Neural cell (in vitro differentiated cells): ENCODE results near the gene MAN2B2. TPM values are rescaled to one million over a fixed set of nuclear protein-coding genes. Genes with fewer than 3 reads are reported as not detected.

ENCODE experiments used
- H2AFZ ChIP-seq: fragments of 200-600, 300-800 bp; sonication (generic), shearing (Covaris generic); 2 replicates; pipeline ENCODE4 v1.6.0; 2014; ENCODE audit warnings: low read depth, mild to moderate bottlenecking, antibody characterized with exemption, low read length, moderate library complexity
- H3F3A ChIP-seq: fragments of 200-600 bp; shearing (Covaris generic); 2 replicates; pipeline ENCODE4 v1.6.1; 2016; ENCODE audit warnings: mild to moderate bottlenecking, moderate library complexity, mixed read lengths, antibody characterized with exemption, low read length; ENCODE audit not compliant: insufficient read depth, poor library complexity, severe bottlenecking
- H3K27ac ChIP-seq: fragments of 200-600, 300-800 bp; sonication (generic), shearing (Covaris generic); 2 replicates; pipeline ENCODE4 v1.5.1; 2014; ENCODE audit warnings: mild to moderate bottlenecking, low read length, moderate library complexity
- H3K27me3 ChIP-seq: fragments of 300-800, 200-600 bp; sonication (generic), shearing (Covaris generic); 2 replicates; pipeline ENCODE4 v1.6.0; 2014; ENCODE audit warnings: mild to moderate bottlenecking, low read depth, low read length, moderate library complexity; ENCODE audit not compliant: insufficient read depth
- H3K36me3 ChIP-seq: fragments of 300-800, 200-600 bp; sonication (generic), shearing (Covaris generic); 2 replicates; pipeline ENCODE4 v1.5.1; 2014; ENCODE audit warnings: mild to moderate bottlenecking, antibody characterized with exemption, low read length, moderate library complexity; ENCODE audit not compliant: insufficient read depth
- H3K4me2 ChIP-seq: fragments of 300-800, 200-600 bp; sonication (generic), shearing (Covaris generic); 2 replicates; pipeline ENCODE4 v1.6.0; 2014; ENCODE audit warnings: mild to moderate bottlenecking, low read length
- H3K4me3 ChIP-seq: fragments of 300-800, 200-600 bp; sonication (generic), shearing (Covaris generic); 2 replicates; pipeline ENCODE4 v1.5.1; 2014; ENCODE audit warnings: mild to moderate bottlenecking, low read length, moderate library complexity
- H3K79me2 ChIP-seq: fragments of 200-600 bp; shearing (Covaris generic); replicated peaks from 2 replicates; pipeline ENCODE4 v1.6.0; 2014; ENCODE audit warnings: mild to moderate bottlenecking, low read length, moderate library complexity; ENCODE audit not compliant: insufficient read depth
- H3K9ac ChIP-seq: fragments of 300-800, 200-600 bp; sonication (generic), shearing (Covaris generic); 2 replicates; pipeline ENCODE4 v1.6.1; 2016; ENCODE audit warnings: mild to moderate bottlenecking, low read length, mixed read lengths
- H3K9me2 ChIP-seq: fragments of 200-600 bp; shearing (Covaris generic); 2 replicates; pipeline ENCODE4 v1.6.1; 2016; ENCODE audit warnings: mild to moderate bottlenecking, low read length, mixed read lengths; ENCODE audit not compliant: insufficient read depth
- H3K9me3 ChIP-seq: fragments of 200-600, 300-800 bp; sonication (generic), shearing (Covaris generic); 2 replicates; pipeline ENCODE4 v1.6.1; 2016; ENCODE audit warnings: mild to moderate bottlenecking, mixed run types, low read length, moderate library complexity, mixed read lengths
- H4K20me1 ChIP-seq: fragments of 200-600 bp; shearing (Covaris generic); 2 replicates; pipeline ENCODE4 v1.6.1; 2016; ENCODE audit warnings: mild to moderate bottlenecking, mixed run types; ENCODE audit not compliant: insufficient read depth
- EP300 ChIP-seq: fragments of 450-650 bp; conservative IDR thresholded peaks from 2 replicates; pipeline ENCODE4 v1.6.1; 2014; ENCODE audit warnings: antibody characterized with exemption, mild to moderate bottlenecking, moderate library complexity; ENCODE audit not compliant: poor library complexity, severe bottlenecking
- EZH2 ChIP-seq: fragments of 200-600, 300-800 bp; shearing (Covaris generic), sonication (generic); IDR thresholded peaks from 2 replicates; pipeline ENCODE4 v1.6.1; 2014; ENCODE audit warnings: antibody characterized with exemption, low read length, borderline replicate concordance, mild to moderate bottlenecking; ENCODE audit not compliant: insufficient read depth, poor library complexity, severe bottlenecking
- MXI1 ChIP-seq: fragments of 450-650 bp; conservative IDR thresholded peaks from 2 replicates; pipeline ENCODE4 v1.6.1; 2014; ENCODE audit warnings: antibody characterized with exemption, mild to moderate bottlenecking; ENCODE audit not compliant: poor library complexity, severe bottlenecking
- POLR2AphosphoS5 ChIP-seq: IDR thresholded peaks from 2 replicates; pipeline ENCODE4 v1.6.1; 2012
- RAD21 ChIP-seq: fragments of 450-650 bp; conservative IDR thresholded peaks from 2 replicates; pipeline ENCODE4 v1.6.1; 2014; ENCODE audit warnings: antibody characterized with exemption, mild to moderate bottlenecking, moderate library complexity
- SMC3 ChIP-seq: fragments of 450-650 bp; conservative IDR thresholded peaks from 2 replicates; pipeline ENCODE4 v1.6.1; 2014; ENCODE audit warnings: antibody characterized with exemption, mild to moderate bottlenecking, moderate library complexity; ENCODE audit not compliant: poor library complexity
- TAF1 ChIP-seq: IDR thresholded peaks from 2 replicates; pipeline ENCODE4 v1.6.1; 2012; ENCODE audit warnings: low read depth
- polyA plus RNA-seq: library from polyadenylated mRNA; depleted of rRNA; stranded (reverse); fragments of >200 nt; gene quantifications from 2 replicates; pipeline ENCODE4 v1.2.3, GENCODE V29; 2014
- TF ChIP-seq, protein P1 (sequence below): IDR thresholded peaks from 2 replicates; pipeline ENCODE4 v1.6.1; 2012; ENCODE audit warnings: borderline replicate concordance
- TF ChIP-seq, protein P2 (sequence below): fragments of 450-650 bp; IDR thresholded peaks from 2 replicates; pipeline ENCODE4 v1.5.1; 2014; ENCODE audit warnings: antibody characterized with exemption, mild to moderate bottlenecking, moderate library complexity; ENCODE audit not compliant: poor library complexity, severe bottlenecking

The MAN2B2 gene
- polyA plus RNA-seq, 1 donor from 2014 or later = 7.5 TPM

GRCh38 chr4:6535706-6536105 is 39.3 kb upstream of the MAN2B2 start:
- Histone ChIP-seq H3K4me2 (no peak overlapping the region), H3K9ac (no peak overlapping the region), H3K9me2 (no peaks in the 10 kb centered on the region), H3K4me3 (no peak overlapping the region), H3K79me2 (no peaks in the 10 kb centered on the region), H2AFZ (no peak overlapping the region), H4K20me1 (no peaks in the 10 kb centered on the region), H3K27me3 (no peaks in the 10 kb centered on the region), H3F3A (no peaks in the 10 kb centered on the region), H3K27ac (no peak overlapping the region), H3K9me3 (peaks cover 2% of the 10 kb centered on the region), H3K36me3 (no peaks in the 10 kb centered on the region)
- TF ChIP-seq POLR2AphosphoS5 = no peak
- TF ChIP-seq SMC3 = no peak
- no peak for TF ChIP-seq RAD21
- no peak for TF ChIP-seq TAF1
- TF ChIP-seq, protein P1, sequence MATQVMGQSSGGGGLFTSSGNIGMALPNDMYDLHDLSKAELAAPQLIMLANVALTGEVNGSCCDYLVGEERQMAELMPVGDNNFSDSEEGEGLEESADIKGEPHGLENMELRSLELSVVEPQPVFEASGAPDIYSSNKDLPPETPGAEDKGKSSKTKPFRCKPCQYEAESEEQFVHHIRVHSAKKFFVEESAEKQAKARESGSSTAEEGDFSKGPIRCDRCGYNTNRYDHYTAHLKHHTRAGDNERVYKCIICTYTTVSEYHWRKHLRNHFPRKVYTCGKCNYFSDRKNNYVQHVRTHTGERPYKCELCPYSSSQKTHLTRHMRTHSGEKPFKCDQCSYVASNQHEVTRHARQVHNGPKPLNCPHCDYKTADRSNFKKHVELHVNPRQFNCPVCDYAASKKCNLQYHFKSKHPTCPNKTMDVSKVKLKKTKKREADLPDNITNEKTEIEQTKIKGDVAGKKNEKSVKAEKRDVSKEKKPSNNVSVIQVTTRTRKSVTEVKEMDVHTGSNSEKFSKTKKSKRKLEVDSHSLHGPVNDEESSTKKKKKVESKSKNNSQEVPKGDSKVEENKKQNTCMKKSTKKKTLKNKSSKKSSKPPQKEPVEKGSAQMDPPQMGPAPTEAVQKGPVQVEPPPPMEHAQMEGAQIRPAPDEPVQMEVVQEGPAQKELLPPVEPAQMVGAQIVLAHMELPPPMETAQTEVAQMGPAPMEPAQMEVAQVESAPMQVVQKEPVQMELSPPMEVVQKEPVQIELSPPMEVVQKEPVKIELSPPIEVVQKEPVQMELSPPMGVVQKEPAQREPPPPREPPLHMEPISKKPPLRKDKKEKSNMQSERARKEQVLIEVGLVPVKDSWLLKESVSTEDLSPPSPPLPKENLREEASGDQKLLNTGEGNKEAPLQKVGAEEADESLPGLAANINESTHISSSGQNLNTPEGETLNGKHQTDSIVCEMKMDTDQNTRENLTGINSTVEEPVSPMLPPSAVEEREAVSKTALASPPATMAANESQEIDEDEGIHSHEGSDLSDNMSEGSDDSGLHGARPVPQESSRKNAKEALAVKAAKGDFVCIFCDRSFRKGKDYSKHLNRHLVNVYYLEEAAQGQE = no peak
- TF ChIP-seq MXI1 = no peak
- TF ChIP-seq EZH2 = no peak
- no peak for TF ChIP-seq EP300
- TF ChIP-seq, protein P2, sequence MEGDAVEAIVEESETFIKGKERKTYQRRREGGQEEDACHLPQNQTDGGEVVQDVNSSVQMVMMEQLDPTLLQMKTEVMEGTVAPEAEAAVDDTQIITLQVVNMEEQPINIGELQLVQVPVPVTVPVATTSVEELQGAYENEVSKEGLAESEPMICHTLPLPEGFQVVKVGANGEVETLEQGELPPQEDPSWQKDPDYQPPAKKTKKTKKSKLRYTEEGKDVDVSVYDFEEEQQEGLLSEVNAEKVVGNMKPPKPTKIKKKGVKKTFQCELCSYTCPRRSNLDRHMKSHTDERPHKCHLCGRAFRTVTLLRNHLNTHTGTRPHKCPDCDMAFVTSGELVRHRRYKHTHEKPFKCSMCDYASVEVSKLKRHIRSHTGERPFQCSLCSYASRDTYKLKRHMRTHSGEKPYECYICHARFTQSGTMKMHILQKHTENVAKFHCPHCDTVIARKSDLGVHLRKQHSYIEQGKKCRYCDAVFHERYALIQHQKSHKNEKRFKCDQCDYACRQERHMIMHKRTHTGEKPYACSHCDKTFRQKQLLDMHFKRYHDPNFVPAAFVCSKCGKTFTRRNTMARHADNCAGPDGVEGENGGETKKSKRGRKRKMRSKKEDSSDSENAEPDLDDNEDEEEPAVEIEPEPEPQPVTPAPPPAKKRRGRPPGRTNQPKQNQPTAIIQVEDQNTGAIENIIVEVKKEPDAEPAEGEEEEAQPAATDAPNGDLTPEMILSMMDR = no peak

DNA sequence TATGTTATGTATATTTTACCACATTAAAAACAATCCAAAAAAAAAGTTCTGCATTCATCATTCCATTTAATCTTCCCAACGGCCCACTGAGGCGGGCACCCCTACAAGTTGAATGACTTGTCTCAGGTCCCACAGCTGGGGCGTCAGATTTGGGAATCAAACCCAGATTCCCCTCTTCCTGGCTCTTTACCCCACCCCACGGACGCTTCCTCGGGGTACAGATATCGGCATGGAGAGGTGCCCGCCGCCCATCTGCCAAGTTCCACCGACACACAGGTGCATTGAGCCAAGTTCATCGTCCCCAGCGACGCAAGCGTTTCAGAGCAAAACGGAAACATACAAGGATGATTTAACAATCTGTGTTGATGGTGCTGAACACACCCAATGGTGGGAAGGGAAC is 36.9 kb upstream of the MAN2B2 start:
- H2AFZ ChIP-seq = no peak overlapping the region
- H3K9me2 ChIP-seq = no peaks in the 10 kb centered on the region
- H3K9ac ChIP-seq = no peak overlapping the region
- no peak overlapping the region for H3K4me3 ChIP-seq
- no peaks in the 10 kb centered on the region for H4K20me1 ChIP-seq
- H3K4me2 ChIP-seq = no peak overlapping the region
- H3K27me3 ChIP-seq = no peaks in the 10 kb centered on the region
- TF ChIP-seq EZH2 (no peak), RAD21 (no peak), MXI1 (no peak), TAF1 (no peak), POLR2AphosphoS5 (no peak), SMC3 (no peak), EP300 (no peak)
- TF ChIP-seq, protein P2 = no peak
- TF ChIP-seq, protein P1 = no peak
- peaks cover 5% of the 10 kb centered on the region for H3K9me3 ChIP-seq
- H3K79me2 ChIP-seq = no peaks in the 10 kb centered on the region
- no peak overlapping the region for H3K27ac ChIP-seq
- H3K36me3 ChIP-seq = no peaks in the 10 kb centered on the region
- H3F3A ChIP-seq = no peaks in the 10 kb centered on the region
